Adrenal gland (tissue), 5 donors: ENCODE results near the gene PPP2R2C.

Source experiments
- POLR2A ChIP-seq, 2 donors: fragments of 450-650 bp; IDR thresholded peaks; one replicate each; pipeline ENCODE4 v1.6.1; 2017; ENCODE audit warnings: antibody characterized with exemption in 2 of 2, mild to moderate bottlenecking in 2 of 2, moderate library complexity in 1 of 2
- TF ChIP-seq, protein P1 (sequence below), 6 experiments: fragments of 450-650 bp in 4 of 6; fragments of 200-600 bp in 2 of 6; sonication (generic) in 1 of 6; IDR thresholded peaks; 1 replicate in 5 of 6; 2 replicates in 1 of 6; pipeline versions ENCODE4 v1.5.1 to v1.8.0; 2016 to 2021; ENCODE audit warnings: antibody characterized with exemption in 6 of 6, mild to moderate bottlenecking in 2 of 6, moderate library complexity in 1 of 6
- donor health status: DM: no; HTN: no; CAD: no.

DNA sequence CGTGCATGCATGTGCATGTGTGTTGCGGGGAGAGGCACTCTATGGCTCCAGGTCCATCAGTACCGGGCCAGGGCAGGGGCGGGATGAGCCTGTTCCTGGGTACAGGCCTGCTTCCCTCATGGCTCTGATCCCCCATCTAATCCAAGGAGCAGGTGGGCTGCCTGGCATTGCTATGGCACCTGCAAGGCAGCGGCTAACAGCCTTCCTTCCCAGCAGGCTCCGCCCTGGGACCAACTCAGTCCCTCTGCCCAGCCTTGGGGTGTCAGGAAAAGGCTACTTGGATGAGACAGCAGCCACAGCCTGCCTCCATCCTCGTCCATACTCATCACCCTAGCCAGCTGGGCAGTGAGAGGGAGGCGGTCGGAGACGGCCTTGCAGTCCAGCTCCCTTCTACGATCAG is 46.5 kb downstream of the PPP2R2C start:
- TF ChIP-seq, protein P1, sequence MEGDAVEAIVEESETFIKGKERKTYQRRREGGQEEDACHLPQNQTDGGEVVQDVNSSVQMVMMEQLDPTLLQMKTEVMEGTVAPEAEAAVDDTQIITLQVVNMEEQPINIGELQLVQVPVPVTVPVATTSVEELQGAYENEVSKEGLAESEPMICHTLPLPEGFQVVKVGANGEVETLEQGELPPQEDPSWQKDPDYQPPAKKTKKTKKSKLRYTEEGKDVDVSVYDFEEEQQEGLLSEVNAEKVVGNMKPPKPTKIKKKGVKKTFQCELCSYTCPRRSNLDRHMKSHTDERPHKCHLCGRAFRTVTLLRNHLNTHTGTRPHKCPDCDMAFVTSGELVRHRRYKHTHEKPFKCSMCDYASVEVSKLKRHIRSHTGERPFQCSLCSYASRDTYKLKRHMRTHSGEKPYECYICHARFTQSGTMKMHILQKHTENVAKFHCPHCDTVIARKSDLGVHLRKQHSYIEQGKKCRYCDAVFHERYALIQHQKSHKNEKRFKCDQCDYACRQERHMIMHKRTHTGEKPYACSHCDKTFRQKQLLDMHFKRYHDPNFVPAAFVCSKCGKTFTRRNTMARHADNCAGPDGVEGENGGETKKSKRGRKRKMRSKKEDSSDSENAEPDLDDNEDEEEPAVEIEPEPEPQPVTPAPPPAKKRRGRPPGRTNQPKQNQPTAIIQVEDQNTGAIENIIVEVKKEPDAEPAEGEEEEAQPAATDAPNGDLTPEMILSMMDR (IDR thresholded peaks at IDR 0.05) = no peak
- no peak for TF ChIP-seq POLR2A (IDR thresholded peaks at IDR 0.05)
